Posterior cingulate gyrus (tissue), 11 donors: ENCODE results near the gene DIAPH1.

Experiments
- DNase-seq, 10 donors: peaks; one replicate each; pipeline versions ENCODE4 v3.0.0 to v3.0.0-alpha.2; 2020 to 2021; ENCODE audit warnings: mixed read lengths in 3 of 10
- intact Hi-C: fragments of 100-400 bp; cut with DNase I; formaldehyde crosslinking; loops from one replicate; pipeline ENCODE4 v1.15.1; 2023

Gene DIAPH1

GRCh38 chr5:141490771-141491170 lies 128.0 kb downstream of the DIAPH1 start:
- intact Hi-C loops, result no loop called here

DNA sequence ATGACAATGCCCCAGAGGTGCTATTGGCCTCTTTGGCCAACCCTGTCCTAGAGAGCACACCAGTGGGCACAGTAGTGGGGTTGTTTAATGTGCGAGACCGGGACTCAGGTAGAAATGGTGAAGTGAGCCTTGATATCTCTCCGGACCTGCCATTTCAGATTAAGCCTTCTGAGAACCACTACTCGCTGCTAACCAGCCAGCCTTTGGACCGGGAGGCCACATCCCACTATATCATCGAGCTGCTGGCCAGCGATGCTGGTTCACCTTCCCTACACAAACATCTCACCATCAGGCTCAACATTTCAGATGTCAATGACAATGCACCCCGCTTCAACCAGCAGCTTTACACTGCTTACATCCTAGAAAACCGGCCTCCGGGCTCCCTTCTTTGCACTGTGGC lies 128.5 kb downstream of the DIAPH1 start:
- intact Hi-C loops, result no loop called here
- DNase-seq, result no peak

More at GRCh38 chr5:141490771-141491170, 128.0 kb downstream of the DIAPH1 start:
- no peak for DNase-seq

- intact Hi-C loops, result no loop called here
- no peak for DNase-seq
Observed at GRCh38 chr5:141489841-141490240, 129.0 kb downstream of the DIAPH1 start.

- DNase-seq, result peak in 6 of 10 donors; percentile 54 to 90 (median 65)
- intact Hi-C loops, result no loop called here
Observed at GRCh38 chr5:141488591-141489561, 129.9 kb downstream of the DIAPH1 start, which contains the start of gene PCDHGC5. Gene PCDHGC5, plus strand, starts transcription at chr5:141489081. Its CDS starts 160 bp downstream, at chr5:141489241.

DNA sequence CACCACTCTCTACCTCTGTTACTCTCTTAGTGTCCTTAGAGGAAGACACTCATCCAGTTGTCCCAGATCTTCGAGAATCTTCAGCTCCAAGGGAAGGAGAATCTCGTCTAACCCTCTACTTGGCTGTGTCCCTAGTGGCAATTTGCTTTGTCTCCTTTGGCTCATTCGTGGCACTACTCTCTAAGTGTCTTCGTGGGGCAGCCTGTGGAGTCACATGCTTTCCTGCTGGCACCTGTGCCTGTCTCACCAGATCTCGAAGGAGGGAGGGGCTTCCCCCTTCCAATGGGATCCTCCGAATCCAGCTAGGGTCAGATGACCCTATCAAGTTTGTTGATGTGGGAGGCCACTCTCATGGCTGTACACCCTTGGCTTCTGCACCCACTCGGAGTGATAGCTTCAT lies 131.7 kb downstream of the DIAPH1 start:
- intact Hi-C loops, result no loop called here
- DNase-seq, result no peak

DNA sequence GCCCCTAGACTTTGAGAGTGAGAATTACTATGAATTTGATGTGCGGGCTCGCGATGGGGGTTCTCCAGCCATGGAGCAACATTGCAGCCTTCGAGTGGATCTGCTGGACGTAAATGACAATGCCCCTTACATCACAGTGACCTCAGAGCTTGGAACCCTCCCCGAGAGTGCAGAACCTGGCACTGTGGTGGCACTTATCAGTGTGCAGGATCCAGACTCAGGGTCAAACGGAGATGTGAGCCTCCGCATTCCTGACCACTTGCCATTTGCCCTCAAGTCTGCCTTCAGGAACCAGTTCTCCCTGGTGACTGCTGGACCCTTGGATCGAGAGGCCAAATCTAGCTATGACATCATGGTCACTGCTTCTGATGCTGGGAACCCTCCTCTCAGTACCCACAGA lies 132.7 kb downstream of the DIAPH1 start:
- intact Hi-C loops, result no loop called here

DNA sequence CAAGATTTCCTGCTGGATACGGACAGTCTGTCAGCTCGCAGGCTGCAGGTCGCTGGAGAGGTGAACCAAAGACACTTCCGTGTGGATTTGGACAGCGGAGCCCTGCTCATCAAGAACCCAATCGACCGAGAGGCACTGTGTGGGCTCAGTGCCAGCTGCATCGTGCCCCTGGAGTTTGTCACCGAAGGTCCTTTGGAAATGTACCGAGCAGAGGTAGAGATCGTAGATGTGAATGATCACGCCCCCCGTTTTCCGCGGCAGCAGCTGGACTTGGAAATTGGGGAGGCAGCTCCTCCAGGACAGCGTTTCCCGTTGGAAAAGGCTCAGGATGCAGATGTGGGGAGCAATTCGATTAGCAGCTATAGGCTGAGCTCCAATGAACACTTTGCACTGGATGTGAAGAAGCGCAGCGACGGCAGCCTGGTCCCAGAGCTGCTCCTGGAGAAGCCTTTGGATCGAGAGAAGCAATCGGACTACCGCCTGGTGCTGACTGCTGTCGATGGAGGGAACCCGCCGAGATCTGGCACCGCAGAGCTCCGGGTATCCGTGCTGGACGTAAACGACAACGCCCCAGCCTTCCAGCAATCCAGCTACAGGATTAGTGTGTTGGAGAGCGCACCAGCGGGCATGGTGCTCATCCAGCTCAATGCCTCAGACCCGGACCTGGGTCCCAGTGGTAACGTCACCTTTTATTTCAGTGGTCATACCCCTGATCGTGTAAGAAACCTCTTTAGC lies 133.3 kb downstream of the DIAPH1 start:
- intact Hi-C loops, result no loop called here
- peak in 2 of 10 donors; percentile 84 to 89 for DNase-seq

More for the DNA sequence above, 132.7 kb downstream of the DIAPH1 start:
- no peak for DNase-seq

GRCh38 chr5:141484641-141485311 lies 134.0 kb downstream of the DIAPH1 start, which contains the start of gene PCDHGC4:
Gene PCDHGC4, plus strand, starts transcription at chr5:141485030. Its CDS starts 144 bp downstream, at chr5:141485174.
- intact Hi-C loops, result no loop called here
- DNase-seq, result peak in 7 of 10 donors; percentile 70 to 96 (median 81)

DNA sequence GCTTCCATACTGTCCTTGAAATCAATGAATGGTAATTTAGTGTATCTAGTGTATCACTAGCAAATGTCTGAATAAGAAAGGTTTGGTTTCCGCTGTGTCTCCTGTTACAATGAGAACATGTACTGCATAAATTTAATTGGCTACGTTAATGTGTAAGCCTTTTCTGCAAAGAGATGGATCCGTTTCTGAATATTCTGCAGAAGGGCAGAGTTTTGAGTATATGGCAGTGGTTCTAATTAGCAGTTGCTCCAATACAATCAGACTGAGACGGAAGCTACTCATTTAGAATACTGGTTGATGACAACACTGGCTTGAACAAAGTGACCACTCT lies 134.5 kb downstream of the DIAPH1 start:
- intact Hi-C loops, result no loop called here
- no peak for DNase-seq

DNA sequence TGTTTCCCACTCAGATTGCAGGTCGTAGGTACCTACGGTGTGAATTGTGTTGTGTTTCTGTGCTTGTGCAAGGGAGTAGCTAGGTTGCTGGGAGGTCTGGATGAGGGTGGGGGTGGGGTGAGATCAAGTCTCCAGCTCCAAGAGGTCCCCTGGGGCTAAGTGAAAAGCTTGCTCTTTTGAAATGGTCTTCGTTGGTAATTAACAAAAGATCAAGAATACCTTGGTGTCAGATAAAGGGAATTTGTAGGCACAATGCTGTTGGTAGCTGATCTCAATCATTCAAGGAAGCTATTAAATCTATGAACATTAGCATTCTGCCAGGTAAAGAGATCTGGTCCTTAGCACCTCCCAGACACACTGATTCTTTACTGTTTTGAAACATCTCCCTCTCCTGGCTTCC lies 134.9 kb downstream of the DIAPH1 start:
- no peak for DNase-seq
- intact Hi-C loops, result no loop called here

- intact Hi-C loops, result no loop called here
- DNase-seq, result no peak
Observed at GRCh38 chr5:141479776-141480175, 139.0 kb downstream of the DIAPH1 start.

GRCh38 chr5:141478321-141478945 lies 140.4 kb downstream of the DIAPH1 start:
- peak in 1 of 10 donors; percentile 81 for DNase-seq
- intact Hi-C loops, result no loop called here

GRCh38 chr5:141477815-141478214 lies 141.0 kb downstream of the DIAPH1 start:
- intact Hi-C loops, result no loop called here

GRCh38 chr5:141477044-141477575 lies 141.7 kb downstream of the DIAPH1 start:
- intact Hi-C loops, result no loop called here
- no peak for DNase-seq

More at GRCh38 chr5:141477815-141478214, 141.0 kb downstream of the DIAPH1 start:
- DNase-seq, result no peak

GRCh38 chr5:141476132-141476911 lies 142.5 kb downstream of the DIAPH1 start:
- intact Hi-C loops, result no loop called here
- DNase-seq, result peak in 6 of 10 donors; percentile 42 to 91 (median 74)

DNA sequence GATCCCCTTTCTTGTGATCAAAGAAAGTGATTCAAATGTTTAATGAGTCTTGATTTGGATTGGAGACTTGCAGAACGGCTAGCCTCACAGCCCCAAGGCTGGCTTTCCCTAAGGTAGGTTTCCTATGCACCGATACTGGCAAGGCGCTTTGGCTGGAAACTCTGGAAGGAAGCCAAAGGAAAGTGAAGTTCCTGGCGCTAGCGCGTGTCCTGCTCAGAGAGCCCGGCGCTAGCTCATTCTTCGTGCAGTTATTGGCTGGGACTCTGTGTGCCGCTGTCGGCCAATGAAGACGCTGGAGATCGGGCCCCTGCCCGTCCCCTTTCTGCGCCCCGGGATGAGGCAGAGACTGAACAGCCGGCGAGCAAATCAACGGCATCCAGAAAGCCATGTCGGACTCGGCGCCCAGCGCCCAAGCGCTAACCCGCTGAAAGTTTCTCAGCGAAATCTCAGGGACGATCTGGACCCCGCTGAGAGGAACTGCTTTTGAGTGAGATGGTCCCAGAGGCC lies 143.1 kb downstream of the DIAPH1 start, which contains the start of gene PCDHGC3:
Gene PCDHGC3 (plus strand): TSS at position 342 of the 507 bp plus-strand sequence. CDS start 151 bp downstream, at position 493.
- peak; percentile 67 to 98 (median 88) for DNase-seq
- intact Hi-C loops, result loop anchor here (2.0 kb wide), 1 partner anchor 49 kb away; no protein-coding TSS in a partner anchor

DNA sequence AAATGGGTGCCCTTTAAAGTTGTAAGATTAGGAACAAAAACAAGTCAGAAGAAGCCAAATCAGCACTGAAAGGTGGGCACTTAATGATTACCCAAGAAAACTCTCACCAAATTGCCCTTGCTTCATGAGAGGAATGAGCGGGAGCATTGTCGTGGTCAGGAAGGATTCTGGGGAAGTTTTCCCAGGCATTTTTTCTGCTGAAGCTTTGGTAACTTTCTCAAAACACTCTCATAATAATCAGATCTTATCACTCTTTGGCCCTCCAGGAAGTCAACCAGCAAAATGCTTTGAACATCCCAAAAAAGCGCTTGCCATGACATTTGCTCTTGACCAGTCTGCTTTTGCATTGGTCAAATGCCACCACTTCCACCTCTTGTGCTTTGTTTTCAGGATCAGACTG lies 153.4 kb downstream of the DIAPH1 start:
- no peak for DNase-seq
- intact Hi-C loops, result no loop called here
